Cardiac muscle cell (in vitro differentiated cells and primary cell): ENCODE data around the gene MRPL12. TPM values are rescaled to one million over a fixed set of nuclear protein-coding genes. Genes with fewer than 3 reads are reported as not detected.

Experiments used
- DNase-seq, 2 donors: peaks; one replicate each; pipeline versions ENCODE4 v3.0.0 to v3.0.0-alpha.2; 2010 to 2017; ENCODE audit warnings: low read depth in 1 of 2, low spot score in 1 of 2
- H3K27ac ChIP-seq: fragments of 200-600 bp; sonication (generic); 2 replicates; pipeline ENCODE4 v1.5.1; 2016
- H3K27me3 ChIP-seq: fragments of 200-600 bp; sonication (generic); 2 replicates; pipeline ENCODE4 v1.6.0; 2016; ENCODE audit warnings: control low read depth
- H3K36me3 ChIP-seq: fragments of 200-600 bp; sonication (generic); 2 replicates; pipeline ENCODE4 v1.5.1; 2016; ENCODE audit warnings: control low read depth
- H3K4me1 ChIP-seq: fragments of 200-600 bp; sonication (generic); 2 replicates; pipeline ENCODE4 v1.8.1; 2017; ENCODE audit warnings: low read depth, mild to moderate bottlenecking, mixed run types
- H3K4me3 ChIP-seq: fragments of 200-600 bp; sonication (generic); 2 replicates; pipeline ENCODE4 v1.5.1; 2016; ENCODE audit warnings: mild to moderate bottlenecking
- H3K9me3 ChIP-seq: fragments of 200-600 bp; sonication (generic); 2 replicates; pipeline ENCODE4 v1.5.1; 2017; ENCODE audit warnings: low read depth, mild to moderate bottlenecking, control low read depth
- polyA plus RNA-seq: library from polyadenylated mRNA; unstranded; fragments of >200 nt; fragmentation: Nextera tagmentation; extraction: Ambion mirVana; gene quantifications from 2 replicates; pipeline ENCODE4 v1.2.1, GENCODE V29; 2016
- total RNA-seq: library from RNA; depleted of rRNA; stranded (reverse); fragments of >200 nt; gene quantifications from 2 replicates; pipeline ENCODE4 v1.2.3, GENCODE V29; 2016
- TF ChIP-seq, protein P1 (sequence below): IDR thresholded peaks from 2 replicates; pipeline ENCODE4 v1.5.1; 2012; ENCODE audit warnings: low read depth, mild to moderate bottlenecking, low read length

The MRPL12 gene
- total and polyA plus RNA-seq, 2 experiments from 2014 or later = 47.5 to 222 TPM

DNA sequence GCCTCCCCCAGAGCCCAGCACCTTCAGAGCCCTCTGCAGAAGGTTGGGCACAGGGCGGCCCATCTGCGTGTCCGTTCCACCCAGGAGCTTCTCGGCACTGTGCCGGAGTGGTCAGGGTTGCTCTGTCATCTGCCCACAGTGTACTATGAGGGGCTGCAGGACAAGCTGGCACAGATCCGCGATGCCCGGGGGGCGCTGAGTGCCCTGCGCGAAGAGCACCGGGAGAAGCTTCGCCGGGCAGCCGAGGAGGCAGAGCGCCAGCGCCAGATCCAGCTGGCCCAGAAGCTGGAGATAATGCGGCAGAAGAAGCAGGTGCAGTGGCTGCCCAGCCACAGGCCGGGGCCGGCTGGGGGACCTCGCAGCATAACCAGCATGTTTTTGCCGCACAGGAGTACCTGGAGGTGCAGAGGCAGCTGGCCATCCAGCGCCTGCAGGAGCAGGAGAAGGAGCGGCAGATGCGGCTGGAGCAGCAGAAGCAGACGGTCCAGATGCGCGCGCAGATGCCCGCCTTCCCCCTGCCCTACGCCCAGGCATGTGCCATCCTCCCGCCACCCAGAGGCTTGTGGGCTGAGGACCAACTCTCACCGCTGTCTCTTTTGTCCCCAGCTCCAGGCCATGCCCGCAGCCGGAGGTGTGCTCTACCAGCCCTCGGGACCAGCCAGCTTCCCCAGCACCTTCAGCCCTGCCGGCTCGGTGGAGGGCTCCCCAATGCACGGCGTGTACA, 6.8 kb upstream of the MRPL12 start:
- Histone ChIP-seq H3K9me3 (no peaks in the 10 kb centered on the region), H3K4me3 (no peak overlapping the region), H3K4me1 (no peaks in the 10 kb centered on the region), H3K27ac (peak overlapping the region; percentile 66), H3K36me3 (peaks cover 31% of the 10 kb centered on the region), H3K27me3 (no peaks in the 10 kb centered on the region)
- DNase-seq = no peak
- TF ChIP-seq, protein P1, sequence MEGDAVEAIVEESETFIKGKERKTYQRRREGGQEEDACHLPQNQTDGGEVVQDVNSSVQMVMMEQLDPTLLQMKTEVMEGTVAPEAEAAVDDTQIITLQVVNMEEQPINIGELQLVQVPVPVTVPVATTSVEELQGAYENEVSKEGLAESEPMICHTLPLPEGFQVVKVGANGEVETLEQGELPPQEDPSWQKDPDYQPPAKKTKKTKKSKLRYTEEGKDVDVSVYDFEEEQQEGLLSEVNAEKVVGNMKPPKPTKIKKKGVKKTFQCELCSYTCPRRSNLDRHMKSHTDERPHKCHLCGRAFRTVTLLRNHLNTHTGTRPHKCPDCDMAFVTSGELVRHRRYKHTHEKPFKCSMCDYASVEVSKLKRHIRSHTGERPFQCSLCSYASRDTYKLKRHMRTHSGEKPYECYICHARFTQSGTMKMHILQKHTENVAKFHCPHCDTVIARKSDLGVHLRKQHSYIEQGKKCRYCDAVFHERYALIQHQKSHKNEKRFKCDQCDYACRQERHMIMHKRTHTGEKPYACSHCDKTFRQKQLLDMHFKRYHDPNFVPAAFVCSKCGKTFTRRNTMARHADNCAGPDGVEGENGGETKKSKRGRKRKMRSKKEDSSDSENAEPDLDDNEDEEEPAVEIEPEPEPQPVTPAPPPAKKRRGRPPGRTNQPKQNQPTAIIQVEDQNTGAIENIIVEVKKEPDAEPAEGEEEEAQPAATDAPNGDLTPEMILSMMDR = no peak

DNA sequence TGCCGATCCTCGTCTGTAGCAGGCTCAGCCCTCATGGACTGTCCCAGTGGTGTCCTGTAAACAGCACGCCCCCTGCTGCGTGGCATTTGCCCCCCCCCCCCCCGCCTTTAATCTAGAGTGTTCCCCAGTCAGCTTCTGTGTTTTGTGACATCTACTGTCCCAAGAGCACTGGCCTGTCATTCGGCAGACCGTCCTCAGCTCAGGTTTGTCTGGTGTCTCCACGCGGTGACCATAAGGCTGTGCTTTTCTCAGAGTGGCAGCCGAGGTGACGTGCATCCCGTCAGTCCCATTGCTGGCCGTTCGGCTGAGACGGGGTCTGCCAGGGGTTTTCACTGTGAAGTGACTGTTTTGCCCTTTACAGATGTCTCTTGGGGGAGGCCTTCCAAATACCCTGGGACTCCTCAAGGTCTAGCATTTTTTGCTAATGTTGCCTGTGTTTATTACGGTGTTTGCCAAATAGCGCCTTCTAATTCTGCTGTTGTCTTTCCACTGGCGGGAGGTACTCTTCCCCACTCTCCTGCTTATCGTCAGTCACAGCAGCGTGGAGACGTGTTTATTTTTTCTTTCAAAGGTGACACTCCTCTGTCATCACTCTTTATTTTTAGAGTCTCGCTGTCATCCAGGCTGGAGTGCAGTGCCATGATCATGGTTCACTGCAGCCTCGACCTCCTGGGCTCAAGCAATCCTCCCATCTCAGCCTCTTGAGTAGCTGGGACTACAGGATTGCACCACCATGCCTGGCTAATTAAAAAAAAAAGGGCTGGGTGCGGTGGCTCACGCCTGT, 5.7 kb upstream of the MRPL12 start:
- Histone ChIP-seq H3K27me3 (no peaks in the 10 kb centered on the region), H3K36me3 (peaks cover 33% of the 10 kb centered on the region), H3K9me3 (no peaks in the 10 kb centered on the region), H3K4me3 (no peak overlapping the region), H3K27ac (peak overlapping the region; percentile 66), H3K4me1 (peaks cover 7% of the 10 kb centered on the region)
- no peak for DNase-seq
- TF ChIP-seq, protein P1 = no peak

DNA sequence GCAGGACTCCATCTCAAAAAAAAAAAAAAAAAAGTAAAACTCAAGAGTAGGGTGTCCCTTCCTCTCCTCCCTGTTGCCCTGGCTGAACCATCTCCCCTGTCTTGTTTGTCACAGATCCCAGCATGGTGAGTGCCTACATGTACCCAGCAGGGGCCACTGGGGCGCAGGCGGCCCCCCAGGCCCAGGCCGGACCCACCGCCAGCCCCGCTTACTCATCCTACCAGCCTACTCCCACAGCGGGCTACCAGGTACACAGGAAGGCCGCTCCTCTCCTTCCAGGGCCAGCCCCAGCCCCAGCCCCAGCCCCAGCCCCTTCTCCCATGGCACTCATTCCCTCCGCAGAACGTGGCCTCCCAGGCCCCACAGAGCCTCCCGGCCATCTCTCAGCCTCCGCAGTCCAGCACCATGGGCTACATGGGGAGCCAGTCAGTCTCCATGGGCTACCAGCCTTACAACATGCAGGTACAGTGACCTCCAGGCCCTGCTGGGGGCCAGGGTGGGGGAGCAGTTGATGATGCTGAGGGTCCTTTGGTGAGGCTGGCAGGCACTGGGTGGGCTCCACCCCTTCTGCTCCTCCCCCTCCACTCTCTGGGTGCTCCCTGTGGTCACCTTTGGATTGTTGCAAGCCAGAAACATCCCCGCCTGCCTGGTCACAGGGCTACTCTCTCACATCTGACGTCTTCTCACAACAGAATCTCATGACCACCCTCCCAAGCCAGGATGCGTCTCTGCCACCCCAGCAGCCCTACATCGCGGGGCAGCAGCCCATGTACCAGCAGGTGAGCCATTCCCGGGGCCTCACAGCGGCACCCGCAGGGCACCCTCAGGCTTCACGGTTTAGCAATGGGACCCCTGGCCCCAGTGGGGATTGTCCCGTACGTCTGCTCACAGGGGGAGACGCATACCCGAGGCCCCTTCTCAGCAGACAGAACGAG, 2.5 kb upstream of the MRPL12 start:
- TF ChIP-seq, protein P1 = no peak
- Histone ChIP-seq H3K4me3 (no peak overlapping the region), H3K4me1 (peaks cover 7% of the 10 kb centered on the region), H3K9me3 (no peaks in the 10 kb centered on the region), H3K27me3 (no peaks in the 10 kb centered on the region), H3K27ac (no peak overlapping the region), H3K36me3 (peaks cover 29% of the 10 kb centered on the region)
- no peak for DNase-seq

DNA sequence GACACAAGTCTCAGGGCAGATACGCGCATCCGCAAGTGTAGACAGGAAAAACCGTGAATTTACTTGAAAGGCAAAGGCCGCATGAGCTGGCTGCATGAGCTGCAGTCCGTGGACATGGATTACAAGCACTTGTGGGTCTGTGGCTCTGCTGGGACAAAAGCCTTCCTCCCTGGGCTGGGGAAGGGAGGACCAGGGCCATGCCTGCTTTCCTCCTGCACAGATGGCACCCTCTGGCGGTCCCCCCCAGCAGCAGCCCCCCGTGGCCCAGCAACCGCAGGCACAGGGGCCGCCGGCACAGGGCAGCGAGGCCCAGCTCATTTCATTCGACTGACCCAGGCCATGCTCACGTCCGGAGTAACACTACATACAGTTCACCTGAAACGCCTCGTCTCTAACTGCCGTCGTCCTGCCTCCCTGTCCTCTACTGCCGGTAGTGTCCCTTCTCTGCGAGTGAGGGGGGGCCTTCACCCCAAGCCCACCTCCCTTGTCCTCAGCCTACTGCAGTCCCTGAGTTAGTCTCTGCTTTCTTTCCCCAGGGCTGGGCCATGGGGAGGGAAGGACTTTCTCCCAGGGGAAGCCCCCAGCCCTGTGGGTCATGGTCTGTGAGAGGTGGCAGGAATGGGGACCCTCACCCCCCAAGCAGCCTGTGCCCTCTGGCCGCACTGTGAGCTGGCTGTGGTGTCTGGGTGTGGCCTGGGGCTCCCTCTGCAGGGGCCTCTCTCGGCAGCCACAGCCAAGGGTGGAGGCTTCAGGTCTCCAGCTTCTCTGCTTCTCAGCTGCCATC, 1.7 kb upstream of the MRPL12 start:
- DNase-seq = no peak

More for the DNA sequence above, 1.7 kb upstream of the MRPL12 start:
- H3K27ac ChIP-seq = no peak overlapping the region
- peak overlapping the region; percentile 54 for H3K4me3 ChIP-seq
- no peaks in the 10 kb centered on the region for H3K9me3 ChIP-seq
- H3K27me3 ChIP-seq = no peaks in the 10 kb centered on the region
- H3K4me1 ChIP-seq = peaks cover 7% of the 10 kb centered on the region
- H3K36me3 ChIP-seq = peaks cover 31% of the 10 kb centered on the region
- TF ChIP-seq, protein P1 = no peak
